GM23248 (cell line): Measurements from ENCODE around the gene RUBCNL.

Experiments used
- EZH2 ChIP-seq: fragments of 200-600 bp; sonication (generic); IDR thresholded peaks from 2 replicates; pipeline ENCODE4 v1.6.1; 2018; ENCODE audit warnings: antibody characterized with exemption, mild to moderate bottlenecking; ENCODE audit not compliant: insufficient read depth, poor library complexity, severe bottlenecking
- EZH2phosphoT487 ChIP-seq: fragments of 200-600 bp; sonication (generic); IDR thresholded peaks from 2 replicates; pipeline ENCODE4 v1.6.1; 2018; ENCODE audit warnings: antibody characterized with exemption, moderate library complexity, mild to moderate bottlenecking, low read depth; ENCODE audit not compliant: insufficient read depth

- no peak for TF ChIP-seq EZH2
- TF ChIP-seq EZH2phosphoT487 = no peak
Observed at GRCh38 chr13:46359714-46360113, 27.3 kb downstream of the RUBCNL start.
